ENCODE results near the gene GNAO1.
A peak's percentile ranks its signal among the peaks of the same experiment; 100 is the strongest.

The GNAO1 gene

GRCh38 chr16:56294579-56294978 lies 103.3 kb downstream of the GNAO1 start:
- DNase-seq, result no peak

GRCh38 chr16:56295059-56295665 lies 103.9 kb downstream of the GNAO1 start:
- DNase-seq, result no peak

- peak; percentile 72 for DNase-seq
Observed at GRCh38 chr16:56295739-56296527, 104.6 kb downstream of the GNAO1 start.

- no peak for DNase-seq
Observed at GRCh38 chr16:56297684-56298083, 106.4 kb downstream of the GNAO1 start.

GRCh38 chr16:56298116-56298515 lies 106.8 kb downstream of the GNAO1 start:
- no peak for DNase-seq

GRCh38 chr16:56298948-56299596 lies 107.8 kb downstream of the GNAO1 start:
- DNase-seq, result peak; percentile 89

GRCh38 chr16:56300242-56300623 lies 108.9 kb downstream of the GNAO1 start:
- DNase-seq, result no peak

- DNase-seq, result peak; percentile 56
Observed at GRCh38 chr16:56300891-56301850, 109.9 kb downstream of the GNAO1 start.

- no peak for DNase-seq
Observed at GRCh38 chr16:56302506-56302905, 111.2 kb downstream of the GNAO1 start.

GRCh38 chr16:56303066-56303715 lies 111.9 kb downstream of the GNAO1 start:
- DNase-seq, result no peak

- no peak for DNase-seq
Observed at GRCh38 chr16:56303880-56304279, 112.6 kb downstream of the GNAO1 start.

- no peak for DNase-seq
Observed at GRCh38 chr16:56305956-56306565, 114.8 kb downstream of the GNAO1 start.

GRCh38 chr16:56306690-56307533 lies 115.6 kb downstream of the GNAO1 start:
- no peak for DNase-seq

- no peak for DNase-seq
Observed at GRCh38 chr16:56307534-56307873, 116.2 kb downstream of the GNAO1 start.

GRCh38 chr16:56309008-56309407 lies 117.7 kb downstream of the GNAO1 start:
- no peak for DNase-seq

GRCh38 chr16:56310690-56311089 lies 119.4 kb downstream of the GNAO1 start:
- DNase-seq, result no peak

GRCh38 chr16:56311208-56312027 lies 120.1 kb downstream of the GNAO1 start:
- DNase-seq, result no peak

GRCh38 chr16:56312028-56312300 lies 120.7 kb downstream of the GNAO1 start:
- DNase-seq, result no peak

GRCh38 chr16:56312556-56312955 lies 121.3 kb downstream of the GNAO1 start:
- DNase-seq, result no peak

- no peak for DNase-seq
Observed at GRCh38 chr16:56314244-56314850, 123.1 kb downstream of the GNAO1 start.
